ENCODE results near the gene KCTD20.
"Not testable (repeated sequence)": the region's sequence is repeated elsewhere in the genome, so short reads cannot be mapped to it uniquely, and the experiment has no call there.

Gene KCTD20

DNA sequence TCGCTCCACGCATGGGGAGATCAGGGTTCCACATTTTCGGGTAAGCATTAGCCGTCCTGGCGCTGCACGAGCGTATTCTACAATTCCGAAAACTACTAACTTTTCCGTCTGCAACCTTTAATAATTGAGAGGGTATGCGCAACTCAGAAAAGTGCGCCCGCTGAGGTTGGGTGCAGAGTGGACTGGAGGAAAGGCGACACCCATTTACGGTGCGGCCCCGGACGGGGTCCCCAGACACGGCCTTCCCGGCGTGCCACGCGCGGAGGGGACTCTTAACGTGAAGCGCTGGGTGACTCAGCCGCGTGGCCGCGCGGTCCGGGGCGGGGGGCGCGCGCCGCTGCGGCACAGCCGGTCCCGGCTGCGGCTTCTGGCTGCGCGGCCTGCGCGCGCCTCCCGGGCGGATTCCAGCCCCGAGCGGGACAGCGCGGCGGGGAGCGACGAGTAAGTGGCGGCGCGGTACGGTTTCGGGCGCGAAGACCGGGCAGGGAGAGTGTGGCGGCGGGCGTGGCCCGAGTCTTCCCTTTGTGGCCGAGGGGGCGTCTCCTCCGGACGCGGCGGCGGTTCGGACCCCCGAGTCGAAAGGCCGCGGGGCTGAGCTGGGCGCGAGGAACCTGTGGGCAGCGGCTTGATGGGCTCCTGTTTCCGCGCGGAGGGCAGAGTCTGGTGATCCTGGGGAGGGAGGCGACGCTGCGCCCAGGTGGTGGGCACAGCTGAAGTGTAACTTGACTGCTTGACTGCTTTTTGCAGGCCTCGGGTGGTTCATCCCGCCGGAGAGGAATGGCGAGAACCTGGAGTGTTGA is at the start of gene KCTD20, which contains the start of gene PXT1:
TSS of gene KCTD20 (plus strand) at position 330 of the 800 bp plus-strand sequence. CDS start 27,098 bp downstream, outside the sequence.
TSS of gene PXT1 (minus strand) at position 184 of the 800 bp plus-strand sequence. CDS start 16,772 bp downstream, outside the sequence.
- H3K27ac ChIP-seq = peak within 1 kb of the TSS; percentile 85
- no peak for DNase-seq (ENCODE audit: low read depth, low spot score)

DNA sequence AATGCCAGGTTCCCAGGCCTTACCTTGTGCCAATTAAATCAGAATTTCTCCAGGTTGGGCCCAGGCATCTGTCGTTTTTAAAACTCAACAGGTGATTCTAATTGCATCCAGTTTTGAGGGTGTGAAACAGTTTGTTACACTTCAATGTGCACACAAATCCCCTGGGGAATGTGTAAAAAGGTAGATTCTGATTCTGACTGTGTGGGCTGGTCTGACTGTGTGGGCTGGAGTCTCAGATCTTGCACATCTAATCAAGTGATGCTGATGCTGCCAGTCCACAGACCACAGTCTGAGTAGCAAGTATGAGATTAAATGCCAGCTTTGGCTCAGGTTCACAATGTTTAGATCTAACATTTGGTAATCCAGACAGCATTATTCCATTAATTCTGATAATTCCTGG is 42.8 kb upstream of the KCTD20 start:
- DNase-seq (ENCODE audit: low read depth, low spot score) = no peak
- no peak overlapping the region for H3K27ac ChIP-seq

DNA sequence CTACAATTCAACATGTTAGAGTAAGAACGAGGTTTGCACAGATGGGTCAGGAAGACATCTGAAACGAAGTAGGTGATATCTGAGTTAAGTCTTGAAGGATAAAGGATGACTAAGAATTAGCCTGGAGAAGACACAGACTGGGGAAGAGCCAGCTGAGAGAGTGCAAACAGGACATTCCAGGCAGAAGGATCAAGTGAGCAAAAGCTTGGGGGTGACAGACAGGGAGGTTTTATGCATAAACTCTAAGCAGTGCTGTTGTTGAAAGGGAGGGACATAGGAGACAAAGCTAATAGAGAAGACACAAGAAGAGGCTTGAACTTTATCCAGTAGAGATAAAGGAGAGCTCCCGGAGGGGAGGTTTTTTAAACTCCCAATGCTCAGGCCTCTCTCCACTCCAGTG is 40.3 kb upstream of the KCTD20 start:
- H3K27ac ChIP-seq = no peak overlapping the region
- no peak for DNase-seq (ENCODE audit: low read depth, low spot score)

DNA sequence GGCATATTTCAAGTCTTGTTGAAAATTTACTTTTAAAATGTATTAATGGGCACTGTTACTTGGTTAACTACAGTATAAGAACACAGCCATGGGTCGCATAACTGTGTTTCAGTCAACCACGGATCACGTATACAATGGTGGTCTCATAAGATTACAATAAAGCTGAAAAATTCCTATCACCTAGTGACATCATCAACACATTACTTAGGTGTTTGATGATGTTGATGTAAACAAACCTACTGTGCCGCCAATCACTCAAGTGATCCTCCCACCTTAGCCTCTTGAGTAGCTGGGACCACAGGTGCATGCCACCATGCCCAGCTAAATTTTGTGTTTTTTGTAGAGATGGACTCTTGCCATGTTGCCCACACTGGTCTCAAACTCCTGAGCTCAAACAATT is 38.6 kb upstream of the KCTD20 start:
- no peak overlapping the region for H3K27ac ChIP-seq
- DNase-seq (ENCODE audit: low read depth, low spot score) = no peak

DNA sequence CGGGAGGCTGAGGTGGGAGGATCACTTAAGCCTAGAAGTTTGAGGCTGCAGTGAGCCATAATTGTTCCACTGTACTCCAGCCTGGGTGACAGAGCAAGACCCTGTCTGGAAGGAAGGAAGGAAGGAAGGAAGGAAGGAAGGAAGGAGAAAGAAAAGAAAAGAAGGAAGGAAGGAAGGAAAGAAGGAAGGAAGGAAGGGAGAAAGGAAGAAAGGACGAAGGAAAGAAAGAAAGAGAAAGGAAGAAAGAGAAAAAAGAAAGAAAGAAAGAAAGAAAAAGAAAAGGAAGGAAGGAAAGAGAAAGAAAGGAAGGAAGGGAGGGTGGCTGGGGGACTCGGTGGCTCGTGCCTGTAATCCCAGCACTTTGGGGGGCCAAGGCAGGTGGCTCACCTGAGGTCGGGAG is 33.1 kb upstream of the KCTD20 start:
- not testable (repeated sequence) for DNase-seq (ENCODE audit: low read depth, low spot score); H3K27ac ChIP-seq

DNA sequence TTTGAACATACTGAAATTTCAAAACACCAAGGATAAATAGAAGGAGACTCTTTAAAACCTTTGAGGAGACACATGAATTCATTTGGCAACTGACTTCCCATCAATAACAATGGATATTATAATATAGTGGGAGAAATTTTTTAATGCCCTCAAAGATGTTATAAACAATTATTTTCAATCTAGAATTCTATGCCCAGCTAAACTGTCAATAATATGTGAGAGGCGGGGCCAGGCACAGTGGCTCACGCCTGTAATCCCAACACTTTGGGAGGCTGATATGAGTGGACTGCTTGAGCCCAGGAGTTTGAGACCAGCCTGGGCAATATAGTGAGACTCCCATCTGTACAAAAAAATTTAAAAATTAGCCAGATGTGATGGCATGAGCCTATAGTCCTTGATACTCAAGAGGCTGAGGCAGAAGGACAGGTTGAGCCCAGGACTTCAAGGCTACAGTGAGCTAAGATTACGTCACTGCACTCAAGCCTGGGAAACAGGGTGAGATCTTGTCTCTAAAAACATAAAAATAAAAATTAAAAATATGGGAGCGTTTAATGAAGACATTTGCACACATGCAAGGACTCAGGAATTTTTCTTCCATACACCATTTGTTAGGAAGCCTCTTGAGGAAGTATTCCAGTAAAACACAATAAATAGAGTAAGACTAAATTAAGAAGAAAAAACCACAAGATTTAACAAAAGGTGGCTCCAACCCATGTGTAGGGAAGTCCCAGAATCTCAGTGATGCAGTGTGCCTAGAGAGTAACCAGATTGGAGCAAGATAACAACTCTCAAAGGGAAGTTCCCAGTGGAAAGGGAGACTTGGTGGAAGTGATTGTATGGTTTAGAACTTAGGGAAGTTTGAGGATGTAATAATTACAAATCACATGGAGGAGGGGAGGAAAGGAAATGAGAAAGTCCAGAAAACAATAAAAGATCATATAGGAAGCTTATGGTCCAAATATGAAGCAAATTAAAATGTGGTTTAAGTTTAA is 29.0 kb upstream of the KCTD20 start:
- DNase-seq (ENCODE audit: low read depth, low spot score) = no peak

DNA sequence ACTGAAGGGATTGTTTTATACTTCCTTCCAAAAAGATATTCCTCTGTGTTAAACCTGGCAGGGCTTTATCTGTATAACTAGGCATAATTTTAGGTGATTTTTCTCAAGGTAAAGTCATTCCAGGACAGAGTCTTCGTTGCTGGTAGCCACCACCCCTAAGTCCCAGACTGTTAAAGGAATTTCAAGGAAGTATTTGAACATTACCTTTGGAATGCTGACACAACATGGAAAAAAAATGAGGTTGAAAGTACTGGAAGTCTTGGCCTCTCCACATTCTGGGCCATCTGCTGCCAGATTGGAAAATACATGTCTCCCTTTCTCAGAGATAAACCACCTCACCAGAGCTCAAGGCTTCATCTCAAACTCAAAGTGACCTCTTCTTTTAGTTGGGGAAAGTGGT is 28.3 kb upstream of the KCTD20 start:
- no peak for DNase-seq (ENCODE audit: low read depth, low spot score)
- no peak overlapping the region for H3K27ac ChIP-seq

More for the DNA sequence above, 29.0 kb upstream of the KCTD20 start:
- H3K27ac ChIP-seq = no peak overlapping the region

- DNase-seq (ENCODE audit: low read depth, low spot score) = no peak
These were observed 24.2 kb upstream of the KCTD20 start for GRCh38 chr6:36418558-36418957.

GRCh38 chr6:36419310-36419709 is 23.5 kb upstream of the KCTD20 start:
- peak; percentile 52 for DNase-seq (ENCODE audit: low read depth, low spot score)
- peak overlapping the region; percentile 61 for H3K27ac ChIP-seq

More at GRCh38 chr6:36418558-36418957, 24.2 kb upstream of the KCTD20 start:
- peak overlapping the region; percentile 61 for H3K27ac ChIP-seq

- peak overlapping the region; percentile 72 for H3K27ac ChIP-seq
- DNase-seq (ENCODE audit: low read depth, low spot score) = no peak
These were observed 20.1 kb upstream of the KCTD20 start for GRCh38 chr6:36422714-36423100.

- DNase-seq (ENCODE audit: low read depth, low spot score) = peak; percentile 81
- H3K27ac ChIP-seq = peak overlapping the region; percentile 72
These were observed 19.5 kb upstream of the KCTD20 start for GRCh38 chr6:36423101-36423824.

GRCh38 chr6:36426622-36427021 is 16.2 kb upstream of the KCTD20 start:
- no peak overlapping the region for H3K27ac ChIP-seq
- DNase-seq (ENCODE audit: low read depth, low spot score) = no peak

DNA sequence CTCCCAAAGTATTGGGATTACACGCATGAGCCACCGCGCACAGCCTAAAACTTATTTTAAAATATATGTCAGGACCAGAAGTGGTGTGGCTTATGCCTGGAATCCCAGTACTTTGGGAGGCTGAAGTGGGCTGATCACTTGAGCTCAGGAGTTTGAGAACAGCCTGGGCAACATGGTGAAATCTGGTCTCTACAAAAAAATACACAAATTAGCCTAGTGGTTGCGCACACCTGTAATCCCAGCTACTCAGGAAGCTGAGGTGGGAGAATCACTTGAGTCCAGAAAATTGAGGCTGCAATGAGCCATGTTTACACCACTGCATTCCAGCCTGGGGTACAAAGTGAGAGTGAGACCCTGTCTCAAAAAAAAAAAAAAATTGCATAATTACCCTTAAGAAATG is 13.9 kb upstream of the KCTD20 start:
- no peak overlapping the region for H3K27ac ChIP-seq
- no peak for DNase-seq (ENCODE audit: low read depth, low spot score)

DNA sequence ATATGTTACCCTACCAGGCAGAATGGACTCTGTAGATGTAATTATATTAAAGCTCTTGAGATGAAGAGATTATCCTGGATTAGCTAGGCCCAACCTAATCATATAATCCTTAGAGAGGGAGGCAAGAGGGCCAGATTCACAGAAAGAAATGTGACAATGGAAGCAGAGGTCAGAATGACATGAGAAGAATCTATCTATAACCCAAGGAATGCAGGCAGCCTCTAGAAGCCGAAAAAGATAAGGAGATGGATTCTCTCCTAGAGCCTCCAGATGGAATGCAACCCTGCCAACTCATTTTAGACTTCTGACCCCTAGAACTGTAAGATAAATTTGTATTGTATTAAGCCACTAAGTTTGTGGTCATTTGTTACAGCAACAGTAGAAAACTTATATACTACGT is 12.4 kb upstream of the KCTD20 start:
- DNase-seq (ENCODE audit: low read depth, low spot score) = no peak
- no peak overlapping the region for H3K27ac ChIP-seq

DNA sequence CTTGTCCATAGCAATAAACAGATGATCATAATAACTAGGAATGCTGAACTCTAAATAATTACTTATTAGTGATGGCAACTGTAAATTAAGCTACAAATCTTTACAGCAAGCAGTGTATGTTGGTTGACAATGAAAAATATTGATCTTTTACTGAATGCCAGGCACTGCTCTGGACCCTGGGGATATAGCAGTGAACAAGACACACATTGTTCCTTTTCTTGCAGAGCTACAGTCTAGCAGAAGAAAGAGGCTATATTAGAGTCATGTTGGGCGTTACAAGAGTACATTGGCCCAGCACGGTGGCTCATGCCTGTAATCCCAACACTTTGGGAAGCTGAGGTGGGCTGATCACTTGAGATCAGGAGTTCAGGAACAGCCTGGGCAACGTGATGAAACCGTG is 11.6 kb upstream of the KCTD20 start:
- DNase-seq (ENCODE audit: low read depth, low spot score) = no peak
- H3K27ac ChIP-seq = no peak overlapping the region

DNA sequence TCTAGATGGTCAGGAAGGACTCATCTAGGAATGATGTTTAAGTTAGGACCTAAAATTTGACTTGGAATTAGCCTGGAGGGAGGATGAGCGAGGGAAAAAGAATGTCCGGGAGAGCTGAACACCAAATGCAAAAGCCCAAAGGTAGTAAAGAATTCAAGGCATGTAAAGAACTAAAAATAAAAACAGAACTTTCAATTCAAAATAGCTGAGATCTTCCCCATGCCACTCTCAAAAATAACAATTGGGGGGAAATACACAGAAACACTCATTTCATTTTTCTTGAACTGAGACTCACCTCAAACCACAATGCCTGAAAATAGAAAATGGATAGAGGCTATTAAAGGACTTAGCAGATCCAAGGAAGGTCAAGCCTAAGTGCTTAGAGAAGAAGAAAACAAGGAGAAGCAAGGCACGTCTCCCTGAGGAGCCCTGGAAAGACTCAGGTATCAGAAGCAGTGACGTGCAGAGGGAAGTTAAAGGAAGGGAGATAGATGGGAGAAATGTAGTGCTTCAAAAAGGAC is 10.6 kb upstream of the KCTD20 start:
- no peak overlapping the region for H3K27ac ChIP-seq
- DNase-seq (ENCODE audit: low read depth, low spot score) = no peak

DNA sequence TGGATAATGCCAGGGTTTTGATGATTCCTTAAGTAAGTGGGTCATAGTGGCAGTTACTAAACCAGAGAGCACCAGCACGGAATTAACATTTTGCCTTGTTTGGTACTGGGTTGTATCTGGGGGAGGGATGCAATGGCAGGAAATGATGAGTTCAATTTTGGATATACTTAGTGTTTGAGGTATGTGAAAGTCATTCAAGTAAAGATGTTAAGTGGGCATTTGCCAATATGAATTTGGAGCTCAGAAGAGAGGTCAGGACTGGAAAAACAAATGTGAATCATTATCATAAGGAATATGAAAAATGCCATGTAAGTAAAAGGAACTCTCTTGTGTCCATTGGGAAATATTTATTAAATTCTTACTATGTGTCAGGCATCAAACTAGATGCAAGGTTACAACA is 6.3 kb upstream of the KCTD20 start:
- no peak overlapping the region for H3K27ac ChIP-seq
- no peak for DNase-seq (ENCODE audit: low read depth, low spot score)

DNA sequence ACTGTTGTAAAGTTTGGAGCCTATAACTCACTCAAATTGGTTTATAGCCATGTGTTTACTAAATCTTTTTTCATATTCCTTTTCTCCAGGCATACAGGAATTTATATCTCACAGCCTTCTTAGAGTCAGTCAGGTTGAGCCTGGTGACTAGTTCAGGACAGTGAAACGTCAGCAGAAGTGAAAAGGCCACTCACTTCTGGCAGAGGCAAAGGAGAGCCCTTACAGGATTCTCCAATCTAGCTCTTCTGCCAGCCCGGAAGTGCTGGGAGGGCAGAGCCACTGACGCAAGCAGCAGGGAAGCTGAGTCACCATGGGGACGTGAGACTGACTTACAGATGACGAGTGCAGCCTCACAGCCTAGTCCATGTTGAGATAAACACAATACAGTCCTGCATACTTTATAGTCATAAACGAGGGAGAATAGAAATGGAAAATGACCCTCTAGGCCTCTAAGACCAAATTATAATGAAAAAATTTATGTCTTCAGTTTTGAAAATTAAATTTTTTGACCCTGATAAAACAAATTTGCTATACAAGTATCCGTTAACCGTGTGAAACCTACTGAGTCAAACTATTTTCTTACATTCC is 1.4 kb upstream of the KCTD20 start:
- peak overlapping the region; percentile 85 for H3K27ac ChIP-seq
- peak; percentile 97 for DNase-seq (ENCODE audit: low read depth, low spot score)

DNA sequence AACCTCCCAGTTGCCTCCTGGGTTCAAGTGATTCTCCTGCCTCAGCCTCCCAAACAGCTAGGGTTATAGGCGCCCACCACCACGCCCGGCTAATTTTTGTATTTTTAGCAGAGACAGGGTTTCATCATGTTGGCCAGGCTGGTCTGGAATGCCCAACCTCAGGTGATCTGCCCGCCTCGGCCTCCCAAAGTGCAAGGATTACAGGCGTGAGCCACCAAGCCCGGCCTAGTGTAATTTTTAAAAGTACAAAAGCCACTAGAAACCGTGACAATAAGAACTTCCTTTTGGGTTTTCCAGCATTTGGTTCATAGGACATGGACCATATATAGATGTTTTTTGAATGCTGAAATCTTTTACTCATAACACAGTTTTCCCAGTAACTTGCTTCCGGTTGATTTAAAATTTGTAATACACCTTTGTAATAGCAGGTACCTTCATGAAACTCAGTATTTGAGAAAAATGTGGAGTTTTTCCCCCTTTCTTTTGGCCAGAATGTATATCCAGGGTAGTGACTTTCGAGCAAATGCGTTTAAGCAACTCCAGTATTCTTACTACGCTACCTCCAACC is 613 bp upstream of the KCTD20 start:
- peak overlapping the region; percentile 85 for H3K27ac ChIP-seq
- no peak for DNase-seq (ENCODE audit: low read depth, low spot score)
